CD4-positive, alpha-beta T cell treated with Interleukin-12 subunit alpha and Interleukin-12 subunit beta, for 1 hour (primary cell): ENCODE measurements around the gene ZNF738.
"Not testable (repeated sequence)": the region's sequence is repeated elsewhere in the genome, so short reads cannot be mapped to it uniquely, and the experiment has no call there.

Experiments
- DNase-seq: peaks from one replicate; pipeline ENCODE4 v3.0.0-alpha.2; 2020

The ZNF738 gene

DNA sequence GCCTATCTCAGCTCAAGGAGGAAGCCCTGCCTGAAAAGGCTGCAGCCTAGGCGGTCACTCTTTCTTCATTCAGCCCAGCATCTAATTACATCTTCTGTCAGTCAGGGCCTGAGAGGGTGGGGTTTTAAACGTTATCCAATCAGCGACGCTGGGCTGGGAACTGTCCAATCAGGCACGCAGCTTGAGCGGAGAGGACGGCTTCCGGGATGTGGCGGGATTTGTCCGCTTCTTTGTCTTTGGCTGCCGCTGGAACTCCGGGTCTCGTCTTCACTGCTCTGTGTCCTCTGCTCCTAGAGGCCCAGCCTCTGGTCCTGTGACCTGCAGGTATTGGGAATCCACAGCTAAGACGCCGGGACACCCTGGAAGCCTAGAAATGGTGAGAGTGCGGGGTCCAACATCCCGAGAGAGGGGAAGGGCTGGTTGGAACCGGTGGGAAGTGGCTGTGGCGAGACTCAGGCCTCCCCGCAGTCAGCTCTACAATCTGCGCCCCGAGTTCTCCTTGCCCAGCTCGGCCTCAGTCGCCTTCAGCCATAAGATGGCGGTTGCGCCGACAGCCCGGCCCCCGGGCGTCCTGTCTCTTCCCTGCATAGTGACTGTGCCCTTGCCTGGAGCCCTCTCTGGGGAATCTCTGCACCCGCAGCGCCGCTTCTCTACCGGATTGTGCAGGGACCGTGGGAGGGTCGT is at the start of gene ZNF738:
Gene ZNF738 (plus strand): TSS at position 233 of the 684 bp plus-strand sequence. CDS start 141 bp downstream, at position 374.
- DNase-seq = peak; percentile 85

DNA sequence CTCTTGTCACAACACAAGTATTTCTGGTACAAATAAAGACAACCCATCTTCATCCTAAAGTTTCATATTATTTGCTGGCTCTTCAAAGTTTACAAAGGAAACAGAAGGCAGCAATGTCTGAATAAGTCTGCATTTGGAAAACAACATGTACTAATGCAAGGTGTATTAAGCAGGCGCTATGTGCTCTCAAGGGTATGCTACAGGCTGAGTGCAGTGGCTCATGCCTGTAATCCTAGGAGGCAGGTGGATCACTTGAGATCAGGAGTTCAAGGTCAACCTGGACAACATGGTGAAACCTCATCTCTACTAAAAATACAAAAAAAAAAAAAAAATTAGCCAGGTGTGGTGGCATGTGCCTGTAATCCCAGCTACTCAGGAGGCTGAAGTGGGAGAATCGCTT is 46.0 kb upstream of the ZNF738 start:
- DNase-seq = not testable (repeated sequence)

DNA sequence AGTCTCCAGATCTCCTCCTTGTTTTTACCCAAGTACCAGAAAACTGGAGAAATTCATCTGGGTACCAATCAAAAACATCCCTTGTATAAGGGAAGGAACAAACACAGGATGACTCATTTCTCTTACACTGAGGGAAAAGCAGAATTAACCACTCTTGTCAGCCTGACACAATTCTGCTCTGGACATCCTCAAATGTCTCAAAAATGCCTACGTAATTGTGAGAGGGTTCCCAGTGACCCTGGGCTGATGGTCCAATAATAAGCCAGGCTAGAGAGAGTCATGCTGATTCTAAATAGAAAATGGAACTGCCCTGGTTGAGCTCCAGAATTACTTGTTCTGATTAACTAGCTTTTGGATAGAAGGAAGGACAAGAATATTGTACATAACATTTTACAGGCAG is 44.1 kb upstream of the ZNF738 start:
- DNase-seq = no peak

DNA sequence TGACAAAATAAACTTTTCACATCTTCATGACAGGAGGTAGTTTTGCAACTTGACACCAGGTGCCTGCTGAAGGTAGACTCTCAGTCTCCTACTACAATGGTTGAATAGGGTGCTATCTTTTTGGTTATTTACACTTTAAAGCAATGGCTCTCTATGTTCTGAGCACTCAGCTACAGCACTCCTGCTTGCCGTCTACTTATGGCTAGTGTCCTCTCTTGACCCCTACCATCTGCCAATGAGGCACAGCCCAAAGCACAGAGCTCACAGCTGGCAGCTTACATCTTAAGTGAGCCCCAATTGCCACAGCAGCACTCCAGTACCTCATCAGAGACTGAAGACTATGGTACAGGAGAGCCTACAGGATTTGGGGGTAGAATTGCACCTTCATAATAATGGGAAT is 41.0 kb upstream of the ZNF738 start:
- DNase-seq = no peak

DNA sequence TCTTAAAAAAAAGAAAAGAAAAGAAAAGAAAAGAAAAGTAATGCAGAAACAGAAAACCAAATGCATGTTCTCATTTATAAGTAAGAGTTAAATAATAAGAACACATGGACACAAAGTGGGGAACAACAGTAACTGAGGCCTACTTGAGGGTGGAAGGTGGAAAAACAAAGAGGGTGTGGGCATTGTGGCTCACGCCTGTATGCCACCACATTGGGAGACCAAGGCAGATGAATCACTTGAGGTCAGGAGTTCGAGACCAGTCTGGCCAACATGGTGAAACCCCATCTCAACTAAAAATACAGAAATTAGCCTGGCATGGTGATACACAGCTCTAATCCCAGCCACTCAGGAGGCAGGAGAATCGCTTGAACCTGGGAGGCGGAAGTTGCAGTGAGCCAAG is 37.7 kb upstream of the ZNF738 start:
- DNase-seq = no peak

DNA sequence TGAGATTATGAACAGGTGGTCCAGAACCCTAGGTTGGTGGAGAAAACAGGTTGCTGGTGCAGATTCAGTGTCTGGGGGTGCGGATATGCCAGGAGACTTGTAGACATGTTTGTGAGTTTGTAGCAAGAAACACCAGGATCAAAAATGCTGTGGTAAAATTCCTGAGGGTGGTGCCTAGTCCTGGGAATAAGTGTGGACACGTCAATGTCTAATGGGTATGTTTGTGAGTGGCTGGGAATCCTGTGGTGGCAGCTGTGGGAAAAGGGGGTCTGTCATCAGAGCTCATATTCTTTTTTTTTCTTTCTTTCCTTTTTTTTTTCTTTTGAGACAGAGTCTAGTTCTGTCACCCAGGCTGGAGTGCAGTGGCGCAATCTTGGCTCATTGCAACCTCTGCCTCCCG is 36.8 kb upstream of the ZNF738 start:
- no peak for DNase-seq

DNA sequence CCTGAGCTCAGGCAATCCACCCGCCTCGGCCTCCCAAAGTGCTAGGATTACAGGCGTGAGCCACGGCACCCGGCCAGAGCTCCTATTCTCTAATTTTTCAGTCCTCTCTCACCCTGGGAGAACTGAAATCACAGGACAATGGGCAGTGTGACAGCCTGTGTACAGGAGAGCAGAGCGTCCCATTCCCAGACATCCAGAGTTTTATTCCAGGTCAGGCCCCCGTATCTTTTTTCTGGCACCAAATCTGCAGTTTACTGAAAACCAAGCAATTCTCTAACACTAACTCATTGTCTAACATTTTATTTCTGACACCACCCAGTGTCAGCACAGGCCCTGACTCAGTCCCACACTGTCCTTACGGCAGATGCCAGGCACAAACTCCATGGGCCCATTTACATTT is 36.3 kb upstream of the ZNF738 start:
- DNase-seq = no peak

DNA sequence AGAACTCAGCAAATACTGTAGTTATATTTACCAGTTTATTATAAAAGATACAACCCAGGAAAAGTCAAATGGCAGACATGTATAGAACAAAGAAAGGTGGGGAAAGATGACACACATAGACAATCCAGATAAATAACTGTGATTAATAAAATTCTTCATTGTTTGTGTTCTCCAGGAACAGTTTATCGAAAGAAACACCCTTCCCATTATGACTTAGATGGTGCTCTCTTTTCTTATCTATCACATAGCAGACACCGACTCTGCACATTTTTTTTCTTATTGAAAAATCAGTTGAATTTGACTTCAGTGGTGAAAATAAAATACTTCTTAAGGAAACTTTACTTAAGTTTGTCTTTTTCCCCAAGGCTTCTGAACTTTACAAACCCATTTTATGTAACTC is 35.8 kb upstream of the ZNF738 start:
- no peak for DNase-seq

DNA sequence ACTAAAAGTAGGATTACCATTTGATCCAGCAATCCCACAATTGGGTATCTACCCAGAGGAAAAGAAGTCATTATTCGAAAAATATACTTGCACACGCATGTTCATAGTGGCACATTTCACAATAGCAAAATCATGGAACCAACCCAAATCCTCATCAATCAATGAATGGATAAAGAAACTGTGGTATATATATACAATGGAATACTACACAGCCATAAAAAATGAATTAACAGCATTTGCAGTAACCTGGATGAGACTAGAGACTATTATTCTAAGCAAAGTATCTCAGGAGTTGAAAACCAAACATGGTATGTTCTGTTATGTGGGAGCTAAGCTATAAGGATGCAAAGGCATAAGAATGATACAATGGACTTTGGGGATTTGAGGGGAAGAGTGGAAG is 32.6 kb upstream of the ZNF738 start:
- no peak for DNase-seq

DNA sequence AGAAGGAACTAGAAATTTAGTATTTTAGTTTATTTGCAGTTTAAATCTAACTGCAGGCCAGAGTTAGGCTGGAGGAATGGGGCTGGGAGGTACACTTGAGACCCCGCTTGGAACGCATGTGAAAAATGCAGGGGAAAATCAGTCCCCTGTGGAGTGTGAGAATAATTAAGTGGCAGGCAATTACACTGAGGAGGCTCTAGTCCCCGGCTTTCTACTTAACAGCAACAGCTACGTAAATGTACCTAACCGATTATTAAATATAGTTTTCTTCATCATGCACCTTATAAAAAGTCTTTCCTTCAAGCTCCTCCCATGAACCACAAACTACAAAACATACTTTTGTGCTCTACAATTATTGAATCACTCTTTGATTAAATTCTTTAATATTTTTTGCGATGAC is 30.4 kb upstream of the ZNF738 start:
- DNase-seq = peak; percentile 16

DNA sequence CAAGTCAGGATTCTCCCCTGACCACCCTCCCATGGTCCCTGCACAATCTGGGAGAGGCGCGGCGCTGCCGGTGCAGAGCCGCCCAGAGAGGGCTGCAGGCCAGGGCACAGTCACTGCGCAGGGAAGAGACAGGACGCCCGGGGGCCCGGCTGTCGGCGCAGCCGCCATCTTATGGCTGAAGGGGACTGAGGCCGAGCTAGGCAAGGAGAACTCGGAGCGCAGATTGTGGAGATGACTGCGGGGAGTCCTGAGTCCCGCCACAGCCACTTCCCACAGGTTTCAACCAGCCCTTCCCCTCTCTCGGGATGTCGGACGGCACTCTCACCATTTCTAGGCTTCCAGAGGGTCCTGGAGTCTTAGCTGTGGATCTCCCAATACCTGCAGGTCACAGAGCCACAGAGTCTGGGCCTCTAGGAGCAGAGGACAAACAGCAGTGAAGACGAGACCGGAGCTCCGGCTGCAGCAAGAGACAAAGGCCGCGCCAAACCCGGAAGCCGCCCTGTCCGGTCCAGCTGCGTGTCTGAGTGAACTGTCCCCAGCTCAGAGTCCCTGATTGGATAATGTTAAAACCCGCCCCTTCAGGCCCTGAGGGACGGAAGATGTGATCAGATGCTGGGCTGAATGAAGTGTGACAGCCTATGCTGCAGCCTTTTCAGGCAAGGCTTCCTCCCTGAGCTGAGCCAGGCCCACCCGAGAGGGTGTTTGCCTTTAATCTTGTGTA is 29.8 kb upstream of the ZNF738 start, which contains the start of gene ZNF708:
Gene ZNF708 (minus strand): TSS at position 526 of the 721 bp plus-strand sequence. CDS start 198 bp downstream, at position 328.
- peak; percentile 91 for DNase-seq

DNA sequence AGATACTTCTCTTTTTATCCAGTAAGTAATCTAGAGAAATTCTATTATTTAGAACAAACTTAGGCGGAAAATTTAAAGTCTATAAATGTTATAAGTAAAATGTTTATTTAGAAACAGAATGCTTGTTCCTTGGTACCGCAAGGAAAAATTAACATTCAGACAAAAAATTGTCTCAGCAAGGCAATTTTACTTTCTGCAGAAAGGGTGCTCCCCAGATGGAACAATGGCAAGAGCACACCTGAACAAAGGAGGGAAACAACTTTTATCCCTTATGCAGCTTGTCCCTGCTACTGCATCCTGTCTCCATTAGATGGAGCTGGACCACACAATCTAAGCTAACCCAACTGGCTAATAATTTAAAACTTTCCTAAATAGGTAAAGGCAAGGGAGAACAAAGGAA is 23.1 kb upstream of the ZNF738 start:
- DNase-seq = no peak

DNA sequence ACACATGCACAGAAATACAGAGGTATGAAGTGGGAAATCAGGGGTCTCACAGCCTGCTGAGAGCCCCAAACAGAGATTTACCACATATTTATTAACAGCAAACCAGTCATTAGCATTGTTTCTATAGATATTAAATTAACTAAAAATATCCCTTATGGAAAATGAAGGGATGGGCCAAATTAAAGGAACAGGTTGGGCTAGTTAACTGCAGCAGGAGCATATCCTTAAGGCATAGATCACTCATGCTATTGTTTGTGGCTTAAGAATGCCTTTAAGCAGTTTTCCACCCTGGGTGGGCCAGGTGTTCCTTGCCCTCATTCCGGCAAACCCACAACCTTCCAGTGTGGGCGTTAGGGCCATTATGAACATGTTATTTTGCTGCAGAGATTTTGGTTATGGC is 14.0 kb upstream of the ZNF738 start:
- DNase-seq = not testable (repeated sequence)

DNA sequence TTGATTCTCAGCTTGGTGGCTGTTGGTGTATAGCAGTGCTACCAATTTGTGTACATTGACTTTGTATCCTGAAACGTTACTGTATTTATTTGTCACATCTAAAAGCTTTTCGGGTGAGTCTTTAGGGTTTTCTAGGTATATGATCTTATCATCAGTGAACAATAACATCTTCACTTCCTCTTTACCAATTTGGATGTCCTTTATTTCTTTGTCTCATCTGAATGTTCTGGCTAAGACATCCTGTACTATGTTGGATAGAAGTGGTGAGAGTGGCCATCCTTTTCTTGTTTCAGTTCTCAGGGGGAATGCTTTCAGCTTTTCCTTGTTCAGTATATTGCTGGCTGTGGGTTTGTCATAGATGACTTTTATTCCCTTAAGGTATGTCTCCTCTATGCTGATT is 6.0 kb upstream of the ZNF738 start:
- no peak for DNase-seq

DNA sequence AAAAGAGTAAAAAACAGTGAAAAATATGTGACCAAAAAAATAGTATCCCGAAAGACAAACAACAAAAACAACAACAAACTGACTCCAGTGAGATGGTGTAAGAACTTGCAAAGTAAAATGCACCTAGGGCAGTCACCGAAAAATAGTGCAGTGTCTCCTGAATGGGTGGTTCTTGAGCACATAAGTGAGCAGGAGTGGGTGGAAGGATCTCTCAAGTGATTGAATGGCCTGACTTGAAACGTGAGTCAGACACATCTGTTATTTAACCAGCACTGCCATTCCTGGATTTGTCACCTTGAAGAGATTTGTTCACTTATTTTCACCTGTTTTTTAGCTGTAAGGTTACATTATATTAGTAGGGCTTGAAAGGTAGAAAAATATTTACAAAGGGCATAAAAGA is 3.5 kb downstream of the ZNF738 start:
- DNase-seq = no peak

DNA sequence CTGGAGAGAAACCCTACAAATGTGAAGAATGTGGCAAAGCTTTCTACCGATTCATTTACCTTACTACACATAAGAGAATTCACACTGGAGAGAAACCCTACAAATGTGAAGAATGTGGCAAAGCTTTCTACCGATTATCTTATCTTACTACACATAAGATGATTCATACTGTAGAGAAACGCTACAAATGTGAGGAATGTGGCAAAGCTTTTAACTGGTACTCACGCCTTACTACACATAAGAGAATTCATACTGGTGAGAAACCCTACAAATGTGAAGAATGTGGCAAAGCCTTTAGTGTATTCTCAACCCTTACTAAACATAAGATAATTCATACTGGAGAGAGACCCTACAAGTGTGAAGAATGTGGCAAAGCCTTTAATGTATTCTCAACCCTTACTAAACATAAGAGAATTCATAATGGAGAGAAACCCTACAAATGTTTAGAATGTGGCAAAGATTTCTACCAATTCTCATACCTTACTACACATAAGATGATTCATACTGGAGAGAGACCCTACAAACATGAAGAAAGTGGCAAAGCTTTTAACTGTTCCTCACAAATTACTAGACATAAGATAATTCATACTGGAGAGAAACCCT is 25.3 kb downstream of the ZNF738 start:
- no peak for DNase-seq

DNA sequence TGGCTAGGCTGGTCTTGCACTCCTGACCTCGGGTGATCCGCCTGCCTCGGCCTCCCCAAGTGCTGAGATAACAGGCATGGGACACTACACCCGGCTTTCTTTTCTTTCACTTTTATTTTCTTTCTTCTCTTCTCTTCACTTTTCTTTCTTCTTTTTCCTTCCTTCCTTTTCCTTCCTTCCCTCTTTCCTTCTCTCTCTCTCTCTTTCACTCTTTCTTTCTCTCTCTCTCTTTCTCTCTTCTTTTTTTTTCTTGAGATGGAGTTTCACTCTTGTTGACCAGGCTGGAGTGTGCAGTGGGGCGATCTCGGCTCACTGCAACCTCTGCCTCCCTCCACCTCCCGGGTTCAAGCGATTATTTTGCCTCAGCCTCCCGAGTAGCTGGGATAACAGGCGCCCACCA is 37.3 kb downstream of the ZNF738 start:
- DNase-seq = no peak

DNA sequence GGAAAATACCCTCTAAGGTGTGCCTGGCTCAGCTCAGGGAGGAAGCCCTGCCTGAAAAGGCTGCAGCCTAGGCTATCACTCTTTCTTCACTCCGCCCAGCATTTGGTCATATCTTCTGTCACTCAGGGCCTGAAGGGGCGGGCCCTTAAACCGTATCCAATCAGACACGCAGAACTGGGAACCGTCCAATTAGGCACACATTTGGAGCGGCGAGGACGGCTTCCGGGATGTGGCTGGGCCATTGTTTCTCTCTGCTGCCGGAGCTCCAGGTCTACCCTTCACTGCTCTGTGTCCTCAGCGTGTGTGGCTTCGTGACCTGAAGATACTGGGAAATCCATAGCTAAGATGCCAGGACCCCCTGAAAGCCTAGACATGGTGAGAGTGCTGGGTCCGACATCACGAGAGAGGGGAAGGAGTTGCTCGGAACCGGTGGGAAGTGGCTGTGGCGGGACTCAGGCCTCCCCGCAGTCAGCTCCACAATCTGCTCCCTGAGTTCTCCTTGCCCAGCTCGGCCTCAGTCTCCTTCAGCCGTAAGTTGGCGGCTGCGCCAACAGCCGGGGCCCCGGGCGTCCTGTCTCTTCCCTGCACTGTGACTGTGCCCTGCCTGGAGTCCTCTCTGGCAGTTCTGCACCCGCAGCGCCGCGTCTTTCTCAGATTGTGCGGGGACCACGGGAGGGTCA is 38.2 kb downstream of the ZNF738 start, which contains the start of gene ZNF493:
Gene ZNF493 (plus strand): TSS at position 241 of the 680 bp plus-strand sequence. CDS start 105 bp downstream, at position 346.
- DNase-seq = peak; percentile 93

DNA sequence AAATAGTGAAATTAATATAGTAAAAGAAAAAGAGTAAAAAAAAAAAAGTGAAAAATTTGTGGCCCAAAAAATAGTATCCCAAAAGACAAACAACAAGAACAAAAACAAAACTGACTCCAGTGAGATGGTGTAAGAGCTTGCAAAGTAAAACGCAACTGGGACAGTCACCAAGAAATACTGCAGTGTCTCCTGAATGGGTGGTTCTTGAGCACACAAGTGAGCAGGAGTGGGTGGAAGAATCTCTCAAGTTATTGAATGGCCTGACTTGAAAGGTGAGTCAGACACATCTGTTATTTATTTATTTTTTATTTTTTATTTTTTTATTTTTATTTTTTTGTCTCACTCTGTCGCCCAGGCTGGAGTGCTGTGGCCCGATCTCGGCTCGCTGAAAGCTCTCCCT is 40.1 kb downstream of the ZNF738 start:
- no peak for DNase-seq

DNA sequence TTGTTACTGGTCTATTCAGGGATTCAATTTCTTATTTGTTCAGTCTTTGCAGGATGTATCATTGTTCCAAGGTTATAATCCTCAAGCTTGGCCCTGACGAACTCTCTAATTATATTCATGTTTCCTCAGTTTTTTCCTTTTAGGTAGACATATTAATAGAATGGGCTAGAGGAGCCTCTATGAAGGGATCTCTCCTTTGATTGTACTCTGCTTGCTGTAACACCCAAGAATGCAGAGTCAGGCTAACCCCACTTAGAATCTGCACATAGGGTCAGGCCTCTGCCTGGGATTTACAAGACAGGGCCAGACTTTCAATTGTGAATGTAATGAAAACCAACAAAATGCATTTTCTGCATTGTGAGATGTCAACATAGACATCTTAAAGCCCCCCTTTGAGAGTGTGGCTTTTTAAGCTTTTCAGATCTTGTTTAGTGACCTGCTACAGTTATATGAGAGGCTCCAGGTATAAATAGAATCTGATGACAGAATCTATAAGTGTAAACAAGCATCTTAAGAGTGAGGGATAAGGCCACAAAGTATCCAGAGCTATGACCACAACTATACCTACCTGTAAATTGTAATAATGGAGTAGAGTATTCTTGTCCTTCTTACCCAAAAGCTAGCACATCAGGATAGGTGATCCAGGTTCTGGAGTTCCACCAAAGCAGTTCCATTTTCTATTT is 43.6 kb downstream of the ZNF738 start:
- no peak for DNase-seq

DNA sequence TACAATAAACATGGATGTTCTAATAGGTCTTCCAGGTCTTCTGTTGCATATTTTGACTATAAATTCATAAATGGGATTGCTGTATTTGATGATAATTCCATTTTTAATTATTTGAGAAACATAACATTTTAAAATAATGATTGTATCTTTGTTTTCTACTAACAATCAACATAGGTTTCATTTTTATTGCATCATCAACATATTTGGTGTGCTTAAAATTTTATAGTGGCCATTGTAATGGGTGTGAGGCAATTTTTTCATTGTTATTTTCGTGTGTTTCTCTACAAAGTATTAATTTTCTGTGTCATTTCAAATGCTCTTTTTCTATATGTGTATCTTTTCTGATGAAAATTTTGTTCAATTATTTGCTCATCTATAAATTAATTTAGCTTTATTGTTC is 51.4 kb downstream of the ZNF738 start:
- DNase-seq = no peak

DNA sequence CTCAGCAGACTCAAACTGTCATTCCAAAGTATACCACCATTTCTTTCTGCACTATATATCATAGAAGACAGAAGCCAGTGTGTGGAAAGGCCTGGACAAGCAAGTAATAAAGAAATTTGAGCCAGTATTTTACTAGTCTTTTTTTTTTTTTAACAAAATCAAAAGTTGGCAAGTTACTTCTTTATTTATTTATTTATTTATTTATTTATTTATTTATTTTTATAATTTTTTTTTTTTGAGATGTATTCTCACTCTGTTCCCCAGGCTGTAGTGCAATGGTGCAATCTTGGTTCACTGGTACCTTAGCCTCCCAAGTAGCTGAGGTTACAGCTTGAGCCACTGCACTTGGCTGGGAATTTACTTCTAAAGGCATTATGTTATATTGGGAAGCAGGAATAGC is 63.4 kb downstream of the ZNF738 start:
- DNase-seq = no peak
